T-helper 1 cell (primary cell): Measurements from ENCODE around the gene KLHDC4.
"Not testable (repeated sequence)": the region's sequence is repeated elsewhere in the genome, so short reads cannot be mapped to it uniquely, and the experiment has no call there.

Experiments used
- DNase-seq, 5 donors: peaks; one replicate each; pipeline ENCODE4 v3.0.0-alpha.2; 2012 to 2020

The KLHDC4 gene

GRCh38 chr16:87741700-87742415, 23.9 kb downstream of the KLHDC4 start:
- no peak for DNase-seq

DNA sequence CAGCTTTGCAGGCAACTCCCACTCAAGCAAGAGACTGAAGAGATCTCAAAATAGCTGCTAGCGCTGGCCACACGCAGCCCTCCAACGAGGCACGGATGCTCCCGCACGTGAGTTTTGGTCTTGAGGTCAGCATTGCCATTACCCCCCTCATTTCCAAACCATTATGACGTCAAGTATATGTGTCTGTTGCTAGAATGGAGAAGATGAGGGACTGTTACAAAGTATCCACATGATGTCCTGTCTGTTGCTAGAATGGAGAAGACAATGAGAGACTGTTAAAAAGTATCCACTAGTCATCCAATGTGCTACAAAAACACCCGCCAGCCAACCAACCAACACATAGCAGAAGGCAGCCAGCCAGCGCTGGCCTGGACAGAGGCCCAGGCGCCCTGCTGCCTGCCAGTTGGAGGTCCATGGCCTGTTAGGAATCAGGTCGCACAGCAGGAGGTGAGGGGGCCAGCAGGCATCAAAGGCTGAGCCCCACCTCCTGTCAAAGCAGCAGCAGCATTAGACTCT, 24.8 kb downstream of the KLHDC4 start:
- no peak for DNase-seq

- no peak for DNase-seq
Measured at GRCh38 chr16:87740441-87740840, 25.3 kb downstream of the KLHDC4 start.

GRCh38 chr16:87739801-87740200, 26.0 kb downstream of the KLHDC4 start:
- no peak for DNase-seq

GRCh38 chr16:87736008-87736382, 29.8 kb downstream of the KLHDC4 start:
- DNase-seq = no peak

- DNase-seq = no peak
Measured at GRCh38 chr16:87735270-87736007, 30.3 kb downstream of the KLHDC4 start.

DNA sequence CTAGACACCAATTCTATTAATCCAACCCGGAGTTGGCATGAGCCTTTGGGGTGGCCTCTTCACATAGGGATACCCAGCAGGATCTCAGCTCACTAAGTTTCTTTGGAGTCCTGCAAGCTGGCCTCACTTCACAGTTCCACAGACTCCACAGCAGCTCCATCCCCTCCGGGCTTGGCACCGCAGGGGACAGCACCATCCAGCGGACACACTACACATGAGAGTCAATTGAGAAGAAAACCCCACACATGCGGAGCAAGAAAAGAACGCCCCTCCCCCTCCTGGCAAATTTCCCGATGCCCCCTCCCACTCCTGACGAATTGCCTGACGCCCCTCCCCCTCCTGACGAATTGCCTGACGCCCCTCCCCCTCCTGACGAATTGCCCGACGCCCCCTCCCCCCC, 31.1 kb downstream of the KLHDC4 start:
- DNase-seq = no peak

- no peak for DNase-seq
Measured at GRCh38 chr16:87733190-87733589, 32.6 kb downstream of the KLHDC4 start.

DNA sequence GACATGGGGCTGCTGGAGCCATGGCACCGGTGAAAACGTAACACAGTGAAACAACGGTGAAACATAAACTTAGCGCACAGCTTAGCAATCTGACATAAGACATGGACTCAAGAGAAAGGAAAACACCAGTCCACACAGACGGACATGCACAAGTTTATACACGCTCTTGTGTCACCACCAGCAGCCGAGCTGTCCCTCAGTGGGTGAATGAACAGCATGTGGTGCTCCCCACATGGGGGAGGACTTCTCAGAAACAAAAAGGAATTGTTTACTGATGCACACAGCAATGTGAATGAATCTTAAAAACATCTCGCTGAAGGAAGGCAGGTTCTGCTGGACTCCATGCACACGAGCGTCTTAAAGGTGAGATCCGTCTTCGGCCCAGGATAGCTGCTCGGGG, 34.2 kb downstream of the KLHDC4 start:
- no peak for DNase-seq

GRCh38 chr16:87729266-87729954, 36.4 kb downstream of the KLHDC4 start:
- no peak for DNase-seq

GRCh38 chr16:87728026-87728425, 37.8 kb downstream of the KLHDC4 start:
- DNase-seq = no peak

DNA sequence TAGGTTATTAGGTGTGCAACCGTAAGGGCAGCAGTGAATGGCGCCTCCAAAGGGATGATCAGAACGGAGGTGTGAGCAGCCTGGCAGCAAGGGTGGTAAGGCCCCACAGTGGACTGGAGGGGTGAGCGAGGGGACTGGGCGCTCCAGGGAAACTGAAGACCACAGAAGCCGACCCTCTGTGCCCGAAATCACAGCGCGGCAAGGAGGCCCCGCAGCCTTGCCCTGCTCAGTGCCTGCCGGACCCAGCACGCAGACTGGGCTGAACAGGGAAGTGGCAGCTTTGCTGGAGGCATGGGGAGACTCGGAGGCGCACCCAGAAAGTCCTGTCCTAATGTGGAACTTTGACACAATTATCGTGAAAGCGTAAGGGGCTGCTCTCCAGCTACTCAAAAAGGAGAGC, 38.4 kb downstream of the KLHDC4 start:
- DNase-seq = no peak

DNA sequence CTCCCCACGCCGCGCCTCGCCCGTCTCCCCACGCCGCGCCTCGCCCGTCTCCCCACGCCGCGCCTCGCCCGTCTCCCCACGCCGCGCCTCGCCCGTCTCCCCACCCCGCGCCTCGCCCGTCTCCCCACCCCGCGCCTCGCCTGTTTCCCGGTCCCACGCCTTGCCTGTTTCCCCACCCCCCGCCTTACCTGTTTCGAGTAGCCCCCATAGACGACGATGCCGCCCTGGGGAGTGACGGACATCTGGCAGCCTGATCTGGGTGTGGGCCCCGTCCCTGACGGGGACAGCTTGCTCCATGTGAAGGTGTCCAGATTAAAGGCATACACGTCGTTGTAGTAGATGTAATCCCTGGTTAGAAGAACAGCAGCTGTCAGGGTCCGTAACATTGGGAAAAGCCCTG, 39.2 kb downstream of the KLHDC4 start:
- not testable (repeated sequence) for DNase-seq

GRCh38 chr16:87725596-87726235, 40.1 kb downstream of the KLHDC4 start:
- no peak for DNase-seq

DNA sequence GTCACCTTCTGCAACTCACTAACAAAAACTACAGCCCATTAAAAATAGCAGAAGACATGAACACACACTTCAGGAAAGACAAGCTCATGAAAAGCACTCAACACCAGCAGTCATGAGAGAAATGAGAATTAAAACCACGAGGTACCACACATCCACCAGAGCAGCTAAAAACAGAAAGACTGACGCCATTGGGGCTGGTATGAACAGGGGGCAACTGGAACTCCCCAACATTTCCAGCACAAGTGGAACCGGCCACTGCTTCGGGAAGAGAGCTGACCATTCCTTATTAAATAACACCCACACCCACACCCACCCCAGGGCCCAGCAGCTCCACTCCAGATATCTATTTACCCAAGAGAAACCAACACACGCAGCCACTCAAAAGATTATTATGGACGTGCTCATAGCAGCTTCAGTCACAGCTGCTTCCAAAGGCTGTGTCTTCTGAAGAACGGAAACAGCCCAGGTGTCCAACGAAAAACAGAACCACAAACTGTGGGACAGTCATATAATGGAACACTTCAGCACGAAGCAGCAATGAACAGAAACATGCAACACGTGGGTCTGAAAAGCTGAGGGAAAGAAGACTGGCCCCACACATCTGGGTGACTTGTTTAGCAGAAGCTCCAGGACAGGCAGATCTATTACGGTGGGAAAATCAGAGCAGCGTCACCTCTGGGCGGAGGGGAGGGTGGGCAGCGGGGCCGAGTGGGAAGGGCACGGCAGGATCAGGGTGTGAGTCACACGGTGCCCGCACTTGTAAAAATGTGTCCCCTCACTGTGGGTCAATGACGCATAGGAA, 41.1 kb downstream of the KLHDC4 start:
- no peak for DNase-seq

DNA sequence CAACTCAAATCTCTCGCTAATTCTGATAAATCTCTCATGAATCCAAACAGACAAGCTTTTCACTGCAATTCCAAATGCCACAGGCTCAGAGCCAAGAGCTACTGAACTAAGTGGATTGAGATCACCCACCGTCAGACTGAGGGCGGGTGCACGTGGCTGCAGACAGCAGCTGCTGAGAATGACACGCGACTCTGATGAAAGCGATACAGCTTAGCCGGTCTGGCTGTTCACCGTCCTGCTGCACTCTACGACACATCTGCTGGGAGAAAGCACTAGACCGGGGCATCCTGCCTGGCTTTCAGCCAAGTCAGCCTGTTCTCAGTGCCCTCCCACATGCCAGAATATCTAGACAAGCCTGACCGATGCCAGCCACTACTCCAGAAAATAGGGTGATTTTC, 42.6 kb downstream of the KLHDC4 start:
- no peak for DNase-seq

- no peak for DNase-seq
Measured at GRCh38 chr16:87722590-87723225, 43.1 kb downstream of the KLHDC4 start.

GRCh38 chr16:87721622-87722585, 43.9 kb downstream of the KLHDC4 start:
- no peak for DNase-seq

DNA sequence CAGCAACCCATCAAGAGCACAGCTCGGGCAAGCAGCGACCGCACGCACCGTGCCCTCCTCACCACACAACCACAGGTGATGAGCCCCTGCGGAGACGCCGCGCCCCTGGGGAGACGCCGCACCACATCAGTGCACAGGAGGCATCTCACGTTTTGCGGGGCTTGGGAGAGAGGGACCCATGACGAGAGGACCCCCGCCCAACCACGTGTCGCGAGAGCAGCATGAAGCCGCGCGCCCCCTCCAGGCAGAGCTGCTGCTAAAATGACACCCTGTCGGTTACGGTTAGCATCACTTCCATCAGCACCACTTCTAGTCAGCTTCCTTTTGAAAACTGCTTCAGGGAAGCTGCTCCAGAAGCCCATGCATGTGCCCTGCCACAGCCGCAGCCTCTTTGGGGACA, 45.3 kb downstream of the KLHDC4 start:
- DNase-seq = no peak

DNA sequence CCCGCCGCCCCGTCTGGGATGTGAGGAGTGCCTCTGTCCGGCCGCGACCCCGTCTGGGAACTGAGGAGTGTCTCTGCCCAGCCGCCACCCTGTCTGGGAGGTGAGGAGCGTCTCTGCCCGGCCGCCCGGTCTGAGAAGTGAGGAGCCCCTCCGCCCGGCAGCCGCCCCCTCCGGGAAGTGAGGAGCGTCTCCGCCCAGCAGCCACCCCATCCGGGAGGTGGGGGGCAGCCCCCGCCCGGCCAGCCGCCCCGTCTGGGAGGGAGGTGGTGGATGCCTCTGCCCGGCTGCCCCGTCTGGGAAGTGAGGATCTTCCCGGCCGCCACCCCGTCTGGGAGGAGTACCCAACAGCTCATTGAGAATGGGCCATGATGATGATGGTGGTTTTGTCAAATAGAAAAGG, 47.0 kb downstream of the KLHDC4 start:
- DNase-seq = not testable (repeated sequence)

GRCh38 chr16:87715658-87716057, 50.1 kb downstream of the KLHDC4 start:
- DNase-seq = no peak
